Hepatocyte (in vitro differentiated cells): ENCODE results near the gene INPP4B. TPM values are rescaled to one million over a fixed set of nuclear protein-coding genes. Genes with fewer than 3 reads are reported as not detected.
"Not testable (repeated sequence)": the region's sequence is repeated elsewhere in the genome, so short reads cannot be mapped to it uniquely, and the experiment has no call there.

ENCODE experiments used
- DNase-seq: peaks from one replicate; pipeline ENCODE4 v3.0.0-alpha.2; 2016; ENCODE audit warnings: low spot score
- H2AFZ ChIP-seq: fragments of 200-600 bp; sonication (generic); 2 replicates; pipeline ENCODE4 v1.6.0; 2016; ENCODE audit warnings: antibody characterized with exemption, mild to moderate bottlenecking
- H3K27ac ChIP-seq: fragments of 200-600 bp; sonication (generic); 2 replicates; pipeline ENCODE4 v1.5.1; 2016; ENCODE audit warnings: mild to moderate bottlenecking
- H3K27me3 ChIP-seq: fragments of 200-600 bp; sonication (generic); 2 replicates; pipeline ENCODE4 v1.6.1; 2016
- H3K36me3 ChIP-seq: fragments of 200-600 bp; sonication (generic); replicated peaks from 2 replicates; pipeline ENCODE4 v1.5.1; 2016; ENCODE audit warnings: low read depth; ENCODE audit not compliant: insufficient read depth
- H3K4me1 ChIP-seq: fragments of 200-600 bp; sonication (generic); 2 replicates; pipeline ENCODE4 v1.5.1; 2016; ENCODE audit warnings: mild to moderate bottlenecking, moderate library complexity; ENCODE audit not compliant: insufficient read depth
- H3K4me2 ChIP-seq: fragments of 200-600 bp; sonication (generic); 2 replicates; pipeline ENCODE4 v1.6.0; 2016
- H3K4me3 ChIP-seq: fragments of 200-600 bp; sonication (generic); 2 replicates; pipeline ENCODE4 v1.5.1; 2016; ENCODE audit warnings: mild to moderate bottlenecking
- H3K79me2 ChIP-seq: fragments of 200-600 bp; sonication (generic); 2 replicates; pipeline ENCODE4 v1.6.0; 2017; ENCODE audit warnings: mild to moderate bottlenecking
- H3K9me2 ChIP-seq: fragments of 200-600 bp; sonication (generic); replicated peaks from 2 replicates; pipeline ENCODE4 v1.6.0; 2017; ENCODE audit warnings: mild to moderate bottlenecking; ENCODE audit not compliant: insufficient read depth
- H3K9me3 ChIP-seq: fragments of 200-600 bp; sonication (generic); 2 replicates; pipeline ENCODE4 v1.5.1; 2016; ENCODE audit warnings: low read depth, mild to moderate bottlenecking
- H4K20me1 ChIP-seq: fragments of 200-600 bp; sonication (generic); 2 replicates; pipeline ENCODE4 v1.6.0; 2016; ENCODE audit warnings: mild to moderate bottlenecking; ENCODE audit not compliant: insufficient read depth, poor library complexity, severe bottlenecking
- CTCF ChIP-seq: fragments of 200-600 bp; sonication (generic); IDR thresholded peaks from 2 replicates; pipeline ENCODE4 v1.5.1; 2016; ENCODE audit warnings: antibody characterized with exemption, mild to moderate bottlenecking; ENCODE audit not compliant: poor library complexity
- EZH2 ChIP-seq: fragments of 200-600 bp; sonication (generic); IDR thresholded peaks from 2 replicates; pipeline ENCODE4 v1.6.1; 2016; ENCODE audit warnings: antibody characterized with exemption, mild to moderate bottlenecking, borderline replicate concordance
- EZH2phosphoT487 ChIP-seq: fragments of 200-600 bp; sonication (generic); IDR thresholded peaks from one replicate; pipeline ENCODE4 v1.6.1; 2018; ENCODE audit warnings: antibody characterized with exemption, mild to moderate bottlenecking, low read depth, moderate library complexity; ENCODE audit not compliant: unreplicated experiment, severe bottlenecking
- WGBS: methylation state at CpG from one replicate; pipeline ENCODE4 v1.1.6; 2016; ENCODE audit warnings: low lambda C conversion rate; ENCODE audit errors: missing lambda C conversion rate; 5-methylcytosine and 5-hydroxymethylcytosine counted together
- polyA plus RNA-seq: library from polyadenylated mRNA; unstranded; fragments of >200 nt; fragmentation: Nextera tagmentation; extraction: Ambion mirVana; gene quantifications from 2 replicates; pipeline ENCODE4 v1.2.1, GENCODE V29; 2016
- total RNA-seq: library from RNA; depleted of rRNA; stranded (reverse); fragments of >200 nt; gene quantifications from 2 replicates; pipeline ENCODE4 v1.2.3, GENCODE V29; 2014

Gene INPP4B
- total and polyA plus RNA-seq, 2 experiments from 2014 or later = 4.2 to 7.1 TPM

DNA sequence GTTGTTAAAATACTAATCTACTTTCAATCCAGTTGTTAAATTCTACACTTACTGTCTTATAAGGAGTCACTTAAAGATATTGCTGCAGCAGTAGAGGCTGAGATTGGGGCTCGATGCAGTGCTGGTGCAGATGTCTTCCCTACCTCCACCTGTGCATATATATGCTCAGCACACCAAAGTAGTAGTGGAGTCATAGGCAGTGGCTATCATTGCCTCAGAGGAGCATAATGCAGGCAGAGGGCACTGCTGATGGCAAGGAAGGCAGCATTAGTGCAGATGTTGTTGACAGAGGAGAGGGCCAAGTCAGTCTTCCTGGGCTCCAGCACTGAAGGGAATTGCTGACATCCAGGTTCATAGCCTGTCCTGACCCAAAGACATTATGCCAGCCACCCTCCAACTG lies 35.1 kb downstream of the INPP4B start:
- H3K36me3 ChIP-seq = no peaks in the 10 kb centered on the region
- no peak for TF ChIP-seq CTCF
- no peak for TF ChIP-seq EZH2
- H3K4me2 ChIP-seq = no peak overlapping the region
- no peaks in the 10 kb centered on the region for H4K20me1 ChIP-seq
- 82% methylated on average over 1 of the region's 1 CpG for WGBS
- DNase-seq = no peak
- no peaks in the 10 kb centered on the region for H3K79me2 ChIP-seq
- H3K9me2 ChIP-seq = no peaks in the 10 kb centered on the region
- no peak overlapping the region for H2AFZ ChIP-seq
- no peak overlapping the region for H3K27ac ChIP-seq
- no peak overlapping the region for H3K4me3 ChIP-seq
- H3K4me1 ChIP-seq = no peaks in the 10 kb centered on the region
- no peaks in the 10 kb centered on the region for H3K27me3 ChIP-seq
- no peaks in the 10 kb centered on the region for H3K9me3 ChIP-seq

- H3K4me3 ChIP-seq = no peak overlapping the region
- H3K4me1 ChIP-seq = no peaks in the 10 kb centered on the region
- no peaks in the 10 kb centered on the region for H4K20me1 ChIP-seq
- no peaks in the 10 kb centered on the region for H3K9me2 ChIP-seq
- H3K9me3 ChIP-seq = no peaks in the 10 kb centered on the region
- TF ChIP-seq EZH2 (no peak), EZH2phosphoT487 (no peak), CTCF (no peak)
- 73% methylated on average over 2 of the region's 2 CpGs for WGBS
- H3K27me3 ChIP-seq = no peaks in the 10 kb centered on the region
- no peak overlapping the region for H3K27ac ChIP-seq
- no peaks in the 10 kb centered on the region for H3K36me3 ChIP-seq
- H3K79me2 ChIP-seq = no peaks in the 10 kb centered on the region
- no peak overlapping the region for H3K4me2 ChIP-seq
- no peak overlapping the region for H2AFZ ChIP-seq
- DNase-seq = no peak
These were observed 36.5 kb downstream of the INPP4B start for GRCh38 chr4:142809559-142809958.

DNA sequence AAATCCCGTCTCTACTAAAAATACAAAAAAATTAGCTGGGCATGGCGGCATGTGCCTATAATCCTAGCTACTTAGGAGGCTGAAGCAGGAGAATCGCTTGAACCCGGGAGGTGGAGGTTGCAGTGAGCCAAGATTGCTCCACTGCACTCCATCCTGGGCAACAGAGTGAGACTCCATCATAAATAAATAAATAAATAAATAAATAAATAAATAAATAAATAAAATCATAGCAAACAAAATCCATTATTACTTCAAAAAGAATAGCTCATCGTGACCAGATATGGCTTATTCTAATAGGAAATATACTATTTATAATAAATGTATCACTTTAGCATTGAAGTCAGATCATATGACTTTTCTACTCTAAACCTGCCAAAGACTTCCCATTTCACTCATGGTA lies 42.2 kb downstream of the INPP4B start:
- not testable (repeated sequence) for H3K36me3 ChIP-seq, H4K20me1 ChIP-seq, H3K4me2 ChIP-seq, H3K9me2 ChIP-seq, H3K9me3 ChIP-seq, H3K27me3 ChIP-seq, H3K27ac ChIP-seq, DNase-seq, H3K4me1 ChIP-seq, H2AFZ ChIP-seq, H3K79me2 ChIP-seq, H3K4me3 ChIP-seq
- 92% methylated on average over 5 of the region's 5 CpGs for WGBS

DNA sequence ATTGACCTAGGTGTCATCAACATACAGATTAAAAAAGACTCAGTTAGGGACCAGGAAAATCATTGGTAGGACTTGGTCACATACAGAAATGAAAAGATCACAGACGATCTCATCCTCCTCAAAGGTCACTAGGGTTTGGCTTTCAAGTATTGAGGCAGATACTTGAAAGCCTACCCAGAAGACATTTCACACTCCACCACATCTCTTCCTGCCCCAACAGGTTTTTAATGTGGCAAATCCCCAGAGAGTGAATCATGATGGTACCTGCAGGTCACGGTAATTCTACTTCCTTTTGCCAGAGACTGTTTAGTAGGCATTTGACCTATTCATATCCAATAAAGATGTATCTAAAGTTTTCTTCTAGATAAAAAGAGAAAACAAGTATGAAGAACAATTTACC lies 44.1 kb downstream of the INPP4B start:
- Histone ChIP-seq H3K36me3 (no peaks in the 10 kb centered on the region), H3K4me1 (no peaks in the 10 kb centered on the region), H2AFZ (no peak overlapping the region), H3K9me2 (no peaks in the 10 kb centered on the region), H3K79me2 (no peaks in the 10 kb centered on the region), H3K27ac (no peak overlapping the region), H4K20me1 (no peaks in the 10 kb centered on the region), H3K4me3 (no peak overlapping the region), H3K4me2 (no peak overlapping the region), H3K9me3 (no peaks in the 10 kb centered on the region), H3K27me3 (no peaks in the 10 kb centered on the region)
- TF ChIP-seq EZH2phosphoT487 (no peak), EZH2 (no peak), CTCF (no peak)
- 92% methylated on average over 2 of the region's 2 CpGs for WGBS
- DNase-seq = no peak
